ENCODE data around the gene IFT88.

Gene IFT88

GRCh38 chr13:20714161-20714560, 147.2 kb downstream of the IFT88 start:
- peak; percentile 75 for DNase-seq (ENCODE audit: low read depth)
- peak overlapping the region; percentile 1 for H3K4me3 ChIP-seq (ENCODE audit: control insufficient read depth, low read depth, low read length)
- TF ChIP-seq CTCF (conservative IDR thresholded peaks at IDR 0.05; ENCODE audit: control insufficient read depth, insufficient read depth, low read depth, low read length), result no peak

GRCh38 chr13:20714563-20715329, 147.8 kb downstream of the IFT88 start:
- DNase-seq (ENCODE audit: low read depth), result peak; percentile 94
- no peak for TF ChIP-seq CTCF (conservative IDR thresholded peaks at IDR 0.05; ENCODE audit: control insufficient read depth, insufficient read depth, low read depth, low read length)
- H3K4me3 ChIP-seq (ENCODE audit: control insufficient read depth, low read depth, low read length), result peak overlapping the region; percentile 1

GRCh38 chr13:20715330-20715712, 148.4 kb downstream of the IFT88 start:
- peak; percentile 79 for DNase-seq (ENCODE audit: low read depth)
- no peak for TF ChIP-seq CTCF (conservative IDR thresholded peaks at IDR 0.05; ENCODE audit: control insufficient read depth, insufficient read depth, low read depth, low read length)
- H3K4me3 ChIP-seq (ENCODE audit: control insufficient read depth, low read depth, low read length), result no peak overlapping the region

GRCh38 chr13:20716951-20717350, 150.0 kb downstream of the IFT88 start:
- TF ChIP-seq CTCF (conservative IDR thresholded peaks at IDR 0.05; ENCODE audit: control insufficient read depth, insufficient read depth, low read depth, low read length), result no peak
- no peak overlapping the region for H3K4me3 ChIP-seq (ENCODE audit: control insufficient read depth, low read depth, low read length)
- no peak for DNase-seq (ENCODE audit: low read depth)

- no peak for TF ChIP-seq CTCF (conservative IDR thresholded peaks at IDR 0.05; ENCODE audit: control insufficient read depth, insufficient read depth, low read depth, low read length)
These were observed 150.9 kb downstream of the IFT88 start for GRCh38 chr13:20717581-20718542.

GRCh38 chr13:20718958-20719566, 152.1 kb downstream of the IFT88 start:
- no peak for DNase-seq (ENCODE audit: low read depth)
- no peak for TF ChIP-seq CTCF (conservative IDR thresholded peaks at IDR 0.05; ENCODE audit: control insufficient read depth, insufficient read depth, low read depth, low read length)
- H3K4me3 ChIP-seq (ENCODE audit: control insufficient read depth, low read depth, low read length), result no peak overlapping the region

More at GRCh38 chr13:20717581-20718542, 150.9 kb downstream of the IFT88 start:
- H3K4me3 ChIP-seq (ENCODE audit: control insufficient read depth, low read depth, low read length), result no peak overlapping the region
- DNase-seq (ENCODE audit: low read depth), result no peak

All from fibroblast of mammary gland (primary cell).